HepG2 (cell line): Measurements from ENCODE around the gene C1orf159. TPM values are rescaled to one million over a fixed set of nuclear protein-coding genes. Genes with fewer than 3 reads are reported as not detected.

Experiments used
- HIC2 ChIP-seq: sonication (generic); formaldehyde crosslinking; IDR thresholded peaks from 2 replicates; pipeline ENCODE4 v1.9.0; 2022; ENCODE audit warnings: low read depth, missing genetic modification reagents
- HNF4A ChIP-seq: sonication (generic); formaldehyde crosslinking; IDR thresholded peaks from 2 replicates; pipeline ENCODE4 v1.4.0; 2020; ENCODE audit warnings: missing genetic modification reagents
- MED8 ChIP-seq: sonication (generic); formaldehyde crosslinking; IDR thresholded peaks from 2 replicates; pipeline ENCODE4 v1.8.1; 2023; ENCODE audit warnings: mild to moderate bottlenecking, missing genetic modification reagents; ENCODE audit not compliant: insufficient replicate concordance
- ZBTB14 ChIP-seq: sonication (generic); formaldehyde crosslinking; IDR thresholded peaks from 2 replicates; pipeline ENCODE4 v1.4.0; 2020; ENCODE audit warnings: missing genetic modification reagents
- ZIK1 ChIP-seq: sonication (generic); formaldehyde crosslinking; IDR thresholded peaks from 2 replicates; pipeline ENCODE4 v1.5.0; 2020; ENCODE audit warnings: mild to moderate bottlenecking, low read depth, missing genetic modification reagents, borderline replicate concordance
- ZNF264 ChIP-seq: sonication (generic); formaldehyde crosslinking; IDR thresholded peaks from 2 replicates; pipeline ENCODE4 v1.4.0; 2020; ENCODE audit warnings: missing genetic modification reagents
- polyA plus RNA-seq, 8 experiments: library from polyadenylated mRNA; depleted of rRNA in 3 of 8; stranded (reverse) in 7 of 8; unstranded in 1 of 8; fragments of >200 nt; fragmentation: Illumina TruSeq in 4 of 8; extraction: Trizol in 4 of 8; gene quantifications; 2 replicates each; pipeline versions ENCODE4 v1.2.1 to v1.2.3, GENCODE V29; 2011 to 2016; ENCODE audit warnings: low read depth in 4 of 8, missing spikeins in 1 of 8, mixed read lengths in 1 of 8; ENCODE audit not compliant: insufficient read depth in 1 of 8
- total RNA-seq, 5 experiments: library from RNA; depleted of rRNA; stranded (reverse); fragments of >200 nt; fragmentation: Illumina TruSeq; extraction: Trizol; gene quantifications; 2 replicates each; pipeline ENCODE4 v1.2.3, GENCODE V29; 2016; ENCODE audit warnings: low read depth in 1 of 5
- TF ChIP-seq, protein P1 (sequence below): sonication (generic); formaldehyde crosslinking; IDR thresholded peaks from 2 replicates; pipeline ENCODE4 v1.4.0; 2020; ENCODE audit warnings: missing genetic modification reagents, mild to moderate bottlenecking, borderline replicate concordance
- TF ChIP-seq, protein P2 (sequence below): sonication (generic); formaldehyde crosslinking; IDR thresholded peaks from 2 replicates; pipeline ENCODE4 v1.4.0; 2020; ENCODE audit warnings: missing genetic modification reagents
- TF ChIP-seq, protein P3 (sequence below): sonication (generic); formaldehyde crosslinking; IDR thresholded peaks from 2 replicates; pipeline ENCODE4 v1.8.0; 2023; ENCODE audit warnings: mild to moderate bottlenecking, missing genetic modification reagents
- TF ChIP-seq, protein P4 (sequence below): sonication (generic); formaldehyde crosslinking; IDR thresholded peaks from 2 replicates; pipeline ENCODE4 v1.4.0; 2020; ENCODE audit warnings: mild to moderate bottlenecking, missing genetic modification reagents
- TF ChIP-seq, protein P5 (sequence below): sonication (generic); formaldehyde crosslinking; IDR thresholded peaks from 2 replicates; pipeline ENCODE4 v1.4.0; 2020; ENCODE audit warnings: mild to moderate bottlenecking, missing genetic modification reagents
- TF ChIP-seq, protein P6 (sequence below): sonication (generic); formaldehyde crosslinking; IDR thresholded peaks from 2 replicates; pipeline ENCODE4 v1.4.0; 2020; ENCODE audit warnings: missing genetic modification reagents, borderline replicate concordance
- TF ChIP-seq, protein P7 (sequence below): sonication (generic); formaldehyde crosslinking; IDR thresholded peaks from 2 replicates; pipeline ENCODE4 v1.8.1; 2022; ENCODE audit warnings: mild to moderate bottlenecking, missing genetic modification reagents

The C1orf159 gene
- total and polyA plus RNA-seq, 2 of the 13 experiments (the other 11 are each of a cell fraction or from before 2014, with no cell fraction given): 3.8 to 6.7 TPM

DNA sequence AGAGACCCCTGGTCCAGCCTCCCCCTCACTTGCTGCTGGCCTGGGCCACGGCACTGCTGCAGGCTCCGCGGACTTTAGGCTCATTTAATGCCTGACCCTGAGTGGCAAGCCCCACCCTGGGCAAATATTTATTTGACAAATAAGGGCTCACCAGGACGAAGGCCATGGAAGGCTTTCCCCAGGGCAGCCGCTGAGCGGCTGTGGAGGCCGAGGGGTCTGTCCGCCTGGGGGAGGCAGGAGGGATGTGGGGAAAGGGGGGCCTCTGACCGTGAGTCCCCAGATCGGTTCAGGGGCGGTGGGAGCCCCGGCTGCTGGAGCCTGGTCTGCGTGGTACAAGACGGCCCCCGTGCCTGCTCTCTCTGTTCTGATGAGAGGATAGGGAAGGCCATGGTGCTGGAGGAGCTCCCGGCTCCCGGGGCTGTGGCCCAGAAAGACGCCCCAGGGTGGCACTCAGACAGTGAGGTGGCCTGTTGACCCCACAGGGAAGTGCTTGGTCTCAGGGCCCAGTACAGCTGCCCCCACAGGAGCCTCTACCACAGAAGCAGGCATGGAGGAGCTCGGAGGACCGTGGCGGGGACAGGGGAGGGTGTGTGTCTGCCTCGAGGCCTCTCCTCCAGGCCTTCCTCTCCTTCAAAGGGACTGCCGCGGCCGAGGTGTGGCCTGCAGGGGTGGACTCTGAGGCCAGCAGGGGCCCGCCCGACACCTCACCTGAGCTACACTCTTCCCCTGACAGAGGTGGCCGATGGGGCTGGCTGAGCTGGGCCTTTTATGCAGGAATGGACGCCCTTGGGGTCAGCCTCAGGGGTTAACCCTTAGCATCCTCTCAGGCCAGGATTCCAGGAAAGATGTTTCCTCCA, 9.1 kb upstream of the C1orf159 start (continued):
- TF ChIP-seq, protein P1, sequence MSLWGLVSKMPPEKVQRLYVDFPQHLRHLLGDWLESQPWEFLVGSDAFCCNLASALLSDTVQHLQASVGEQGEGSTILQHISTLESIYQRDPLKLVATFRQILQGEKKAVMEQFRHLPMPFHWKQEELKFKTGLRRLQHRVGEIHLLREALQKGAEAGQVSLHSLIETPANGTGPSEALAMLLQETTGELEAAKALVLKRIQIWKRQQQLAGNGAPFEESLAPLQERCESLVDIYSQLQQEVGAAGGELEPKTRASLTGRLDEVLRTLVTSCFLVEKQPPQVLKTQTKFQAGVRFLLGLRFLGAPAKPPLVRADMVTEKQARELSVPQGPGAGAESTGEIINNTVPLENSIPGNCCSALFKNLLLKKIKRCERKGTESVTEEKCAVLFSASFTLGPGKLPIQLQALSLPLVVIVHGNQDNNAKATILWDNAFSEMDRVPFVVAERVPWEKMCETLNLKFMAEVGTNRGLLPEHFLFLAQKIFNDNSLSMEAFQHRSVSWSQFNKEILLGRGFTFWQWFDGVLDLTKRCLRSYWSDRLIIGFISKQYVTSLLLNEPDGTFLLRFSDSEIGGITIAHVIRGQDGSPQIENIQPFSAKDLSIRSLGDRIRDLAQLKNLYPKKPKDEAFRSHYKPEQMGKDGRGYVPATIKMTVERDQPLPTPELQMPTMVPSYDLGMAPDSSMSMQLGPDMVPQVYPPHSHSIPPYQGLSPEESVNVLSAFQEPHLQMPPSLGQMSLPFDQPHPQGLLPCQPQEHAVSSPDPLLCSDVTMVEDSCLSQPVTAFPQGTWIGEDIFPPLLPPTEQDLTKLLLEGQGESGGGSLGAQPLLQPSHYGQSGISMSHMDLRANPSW (CRISPR knock-in tag): no peak
- TF ChIP-seq MED8 (CRISPR knock-in tag) (peak; percentile 71), ZBTB14 (CRISPR knock-in tag) (no peak), HNF4A (CRISPR knock-in tag) (peak; percentile 91), HIC2 (CRISPR knock-in tag) (peak; percentile 33; the same call in 1 of the 2 replicates), ZIK1 (CRISPR knock-in tag) (no peak; the same call in 1 of the 2 replicates), ZNF264 (CRISPR knock-in tag) (peak; percentile 69; the same call in 1 of the 2 replicates)
- TF ChIP-seq, protein P2, sequence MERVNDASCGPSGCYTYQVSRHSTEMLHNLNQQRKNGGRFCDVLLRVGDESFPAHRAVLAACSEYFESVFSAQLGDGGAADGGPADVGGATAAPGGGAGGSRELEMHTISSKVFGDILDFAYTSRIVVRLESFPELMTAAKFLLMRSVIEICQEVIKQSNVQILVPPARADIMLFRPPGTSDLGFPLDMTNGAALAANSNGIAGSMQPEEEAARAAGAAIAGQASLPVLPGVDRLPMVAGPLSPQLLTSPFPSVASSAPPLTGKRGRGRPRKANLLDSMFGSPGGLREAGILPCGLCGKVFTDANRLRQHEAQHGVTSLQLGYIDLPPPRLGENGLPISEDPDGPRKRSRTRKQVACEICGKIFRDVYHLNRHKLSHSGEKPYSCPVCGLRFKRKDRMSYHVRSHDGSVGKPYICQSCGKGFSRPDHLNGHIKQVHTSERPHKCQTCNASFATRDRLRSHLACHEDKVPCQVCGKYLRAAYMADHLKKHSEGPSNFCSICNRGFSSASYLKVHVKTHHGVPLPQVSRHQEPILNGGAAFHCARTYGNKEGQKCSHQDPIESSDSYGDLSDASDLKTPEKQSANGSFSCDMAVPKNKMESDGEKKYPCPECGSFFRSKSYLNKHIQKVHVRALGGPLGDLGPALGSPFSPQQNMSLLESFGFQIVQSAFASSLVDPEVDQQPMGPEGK (CRISPR knock-in tag): peak; percentile 95
- TF ChIP-seq, protein P3, sequence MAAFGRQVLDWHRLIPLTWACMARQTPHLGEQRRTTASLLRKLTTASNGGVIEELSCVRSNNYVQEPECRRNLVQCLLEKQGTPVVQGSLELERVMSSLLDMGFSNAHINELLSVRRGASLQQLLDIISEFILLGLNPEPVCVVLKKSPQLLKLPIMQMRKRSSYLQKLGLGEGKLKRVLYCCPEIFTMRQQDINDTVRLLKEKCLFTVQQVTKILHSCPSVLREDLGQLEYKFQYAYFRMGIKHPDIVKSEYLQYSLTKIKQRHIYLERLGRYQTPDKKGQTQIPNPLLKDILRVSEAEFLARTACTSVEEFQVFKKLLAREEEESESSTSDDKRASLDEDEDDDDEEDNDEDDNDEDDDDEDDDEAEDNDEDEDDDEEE (CRISPR knock-in tag): 0 out of 2 replicates have a peak, but pooled peaks have one; percentile 34
- TF ChIP-seq, protein P4, sequence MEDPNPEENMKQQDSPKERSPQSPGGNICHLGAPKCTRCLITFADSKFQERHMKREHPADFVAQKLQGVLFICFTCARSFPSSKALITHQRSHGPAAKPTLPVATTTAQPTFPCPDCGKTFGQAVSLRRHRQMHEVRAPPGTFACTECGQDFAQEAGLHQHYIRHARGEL: 0 out of 2 replicates have a peak, but pooled peaks have one; percentile 55
- TF ChIP-seq, protein P5, sequence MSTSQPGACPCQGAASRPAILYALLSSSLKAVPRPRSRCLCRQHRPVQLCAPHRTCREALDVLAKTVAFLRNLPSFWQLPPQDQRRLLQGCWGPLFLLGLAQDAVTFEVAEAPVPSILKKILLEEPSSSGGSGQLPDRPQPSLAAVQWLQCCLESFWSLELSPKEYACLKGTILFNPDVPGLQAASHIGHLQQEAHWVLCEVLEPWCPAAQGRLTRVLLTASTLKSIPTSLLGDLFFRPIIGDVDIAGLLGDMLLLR (CRISPR knock-in tag): peak; percentile 58; the same call in 1 of the 2 replicates
- TF ChIP-seq, protein P6, sequence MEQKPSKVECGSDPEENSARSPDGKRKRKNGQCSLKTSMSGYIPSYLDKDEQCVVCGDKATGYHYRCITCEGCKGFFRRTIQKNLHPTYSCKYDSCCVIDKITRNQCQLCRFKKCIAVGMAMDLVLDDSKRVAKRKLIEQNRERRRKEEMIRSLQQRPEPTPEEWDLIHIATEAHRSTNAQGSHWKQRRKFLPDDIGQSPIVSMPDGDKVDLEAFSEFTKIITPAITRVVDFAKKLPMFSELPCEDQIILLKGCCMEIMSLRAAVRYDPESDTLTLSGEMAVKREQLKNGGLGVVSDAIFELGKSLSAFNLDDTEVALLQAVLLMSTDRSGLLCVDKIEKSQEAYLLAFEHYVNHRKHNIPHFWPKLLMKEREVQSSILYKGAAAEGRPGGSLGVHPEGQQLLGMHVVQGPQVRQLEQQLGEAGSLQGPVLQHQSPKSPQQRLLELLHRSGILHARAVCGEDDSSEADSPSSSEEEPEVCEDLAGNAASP: peak; percentile 86
- TF ChIP-seq, protein P7, sequence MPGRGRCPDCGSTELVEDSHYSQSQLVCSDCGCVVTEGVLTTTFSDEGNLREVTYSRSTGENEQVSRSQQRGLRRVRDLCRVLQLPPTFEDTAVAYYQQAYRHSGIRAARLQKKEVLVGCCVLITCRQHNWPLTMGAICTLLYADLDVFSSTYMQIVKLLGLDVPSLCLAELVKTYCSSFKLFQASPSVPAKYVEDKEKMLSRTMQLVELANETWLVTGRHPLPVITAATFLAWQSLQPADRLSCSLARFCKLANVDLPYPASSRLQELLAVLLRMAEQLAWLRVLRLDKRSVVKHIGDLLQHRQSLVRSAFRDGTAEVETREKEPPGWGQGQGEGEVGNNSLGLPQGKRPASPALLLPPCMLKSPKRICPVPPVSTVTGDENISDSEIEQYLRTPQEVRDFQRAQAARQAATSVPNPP (CRISPR knock-in tag): peak; percentile 54; the same call in 1 of the 2 replicates
